B cell (primary cell): Measurements from ENCODE around the gene PTGES2. TPM values are rescaled to one million over a fixed set of nuclear protein-coding genes. Genes with fewer than 3 reads are reported as not detected.
"Not testable (repeated sequence)": the region's sequence is repeated elsewhere in the genome, so short reads cannot be mapped to it uniquely, and the experiment has no call there.

Experiments used
- ATAC-seq: fragments of 200-7000 bp; cut with Tn5 transposase; one replicate; pipeline ENCODE4 v1.10.0; 2021; ENCODE audit warnings: low read depth, mild to moderate bottlenecking, moderate number of reproducible peaks, moderate library complexity
- CTCF ChIA-PET: fragments of 350-600 bp; sonication (Branson Sonifier 250); formaldehyde crosslinking; loops from one replicate; lab custom pipeline; 2021; ENCODE audit warnings: antibody characterized with exemption, inconsistent platforms; lab: Charles Lee
- POLR2A ChIA-PET: fragments of 350-600 bp; sonication (Branson Sonifier 250); formaldehyde crosslinking; loops from one replicate; lab custom pipeline; 2021; ENCODE audit warnings: antibody characterized with exemption; lab: Charles Lee
- DNase-seq: peaks from one replicate; pipeline ENCODE4 v3.0.0; 2013
- H2AFZ ChIP-seq: 2 replicates; pipeline ENCODE4 v1.6.1; 2012; ENCODE audit warnings: mild to moderate bottlenecking, low read depth, low read length; ENCODE audit not compliant: insufficient read depth, poor library complexity, severe bottlenecking
- H3K27ac ChIP-seq, 2 donors: 1 replicate in 1 of 2; 2 replicates in 1 of 2; pipeline ENCODE4 v1.5.1; 2012 to 2013; ENCODE audit warnings: low read length in 2 of 2, mild to moderate bottlenecking in 2 of 2, moderate library complexity in 1 of 2
- H3K27me3 ChIP-seq, 4 experiments: fragments of 200-600 bp in 1 of 4; sonication (generic) in 1 of 4; replicated peaks in 1 of 4; 1 replicate in 2 of 4; 2 replicates in 2 of 4; pipeline versions ENCODE4 v1.6.1 to v1.7.0; 2013 to 2016; ENCODE audit warnings: low read length in 3 of 4, mild to moderate bottlenecking in 2 of 4, mixed read lengths in 1 of 4, moderate library complexity in 1 of 4; ENCODE audit not compliant: insufficient read depth in 4 of 4, control insufficient read depth in 3 of 4; ENCODE audit errors: control extremely low read depth in 1 of 4
- H3K36me3 ChIP-seq, 2 experiments: replicated peaks in 1 of 2; 1 replicate in 1 of 2; 2 replicates in 1 of 2; pipeline versions ENCODE4 v1.6.1 to v1.7.1; 2013; ENCODE audit warnings: low read length in 1 of 2; ENCODE audit not compliant: insufficient read depth in 2 of 2, control insufficient read depth in 1 of 2; ENCODE audit errors: control extremely low read depth in 1 of 2, extremely low read depth in 1 of 2
- H3K4me1 ChIP-seq, 2 donors: fragments of 200-600 bp in 1 of 2; sonication (generic) in 1 of 2; 1 replicate in 1 of 2; 2 replicates in 1 of 2; pipeline versions ENCODE4 v1.5.1 to v1.6.1; 2013 to 2017; ENCODE audit warnings: low read length in 2 of 2; ENCODE audit not compliant: control insufficient read depth in 2 of 2, insufficient read depth in 2 of 2
- H3K4me2 ChIP-seq: replicated peaks from 2 replicates; pipeline ENCODE3; 2012; ENCODE audit warnings: mild to moderate bottlenecking, low read depth, low read length; ENCODE audit not compliant: poor library complexity, severe bottlenecking
- H3K4me3 ChIP-seq, 5 experiments: fragments of 200-600 bp in 1 of 5; sonication (generic) in 1 of 5; 1 replicate in 3 of 5; 2 replicates in 2 of 5; pipeline versions ENCODE4 v1.5.1 to v1.7.0; 2011 to 2016; ENCODE audit warnings: low read length in 4 of 5, mild to moderate bottlenecking in 4 of 5, low read depth in 2 of 5, control low read depth in 1 of 5, moderate library complexity in 1 of 5; ENCODE audit not compliant: insufficient read depth in 1 of 5; ENCODE audit errors: control extremely low read depth in 1 of 5, extremely low read depth in 1 of 5
- H3K79me2 ChIP-seq: fragments of 200-600 bp; sonication (generic); one replicate; pipeline ENCODE4 v1.6.0; 2016; ENCODE audit warnings: low read length; ENCODE audit not compliant: control insufficient read depth, insufficient read depth
- H3K9ac ChIP-seq: fragments of 200-600 bp; sonication (generic); 2 replicates; pipeline ENCODE4 v1.6.1; 2017; ENCODE audit warnings: mild to moderate bottlenecking, low read length, moderate library complexity
- H3K9me3 ChIP-seq, 3 donors: one replicate each; pipeline versions ENCODE4 v1.6.1 to v1.7.1; 2013; ENCODE audit warnings: low read length in 2 of 3; ENCODE audit not compliant: control insufficient read depth in 2 of 3, insufficient read depth in 1 of 3; ENCODE audit errors: control extremely low read depth in 1 of 3
- H4K20me1 ChIP-seq: 2 replicates; pipeline ENCODE4 v1.6.0; 2012; ENCODE audit warnings: mild to moderate bottlenecking, low read length; ENCODE audit not compliant: insufficient read depth, control insufficient read depth, poor library complexity, severe bottlenecking
- H3K27ac Mint-ChIP-seq: one replicate; pipeline ENCODE4 v1.8.0; 2021; ENCODE audit warnings: mixed read lengths
- H3K27me3 Mint-ChIP-seq: one replicate; pipeline ENCODE4 v1.8.0; 2021; ENCODE audit warnings: mixed read lengths
- H3K4me1 Mint-ChIP-seq: one replicate; pipeline ENCODE4 v1.8.0; 2021; ENCODE audit warnings: mixed read lengths
- H3K4me3 Mint-ChIP-seq: one replicate; pipeline ENCODE4 v1.8.0; 2021; ENCODE audit warnings: mixed read lengths
- H3K9me3 Mint-ChIP-seq: one replicate; pipeline ENCODE4 v1.8.0; 2022; ENCODE audit warnings: mixed read lengths; ENCODE audit not compliant: insufficient read depth
- WGBS: methylation state at CpG from one replicate; pipeline ENCODE4 v1.1.5; 2013; ENCODE audit warnings: missing lambda C conversion rate; ENCODE audit not compliant: insufficient coverage; 5-methylcytosine and 5-hydroxymethylcytosine counted together
- intact Hi-C: fragments of 100-400 bp; cut with micrococcal nuclease; formaldehyde crosslinking; loops from one replicate; pipeline ENCODE4 v1.10.0; 2022
- polyA plus RNA-seq: library from polyadenylated mRNA; depleted of rRNA; stranded (reverse); fragments of >200 nt; gene quantifications from 2 replicates; pipeline ENCODE4 v1.2.3, GENCODE V29; 2012
- total RNA-seq, 2 donors: library from RNA; stranded (reverse); fragments of 120-200 nt in 1 of 2; gene quantifications; 1 replicate in 1 of 2; 2 replicates in 1 of 2; pipeline versions ENCODE4 v1.2.3 to v1.2.4, GENCODE V29; 2013 to 2022

The PTGES2 gene
- total and polyA plus RNA-seq, 2 donors (not counting 1 experiment from before 2014, with no cell fraction given), result 77.8 to 113 TPM

DNA sequence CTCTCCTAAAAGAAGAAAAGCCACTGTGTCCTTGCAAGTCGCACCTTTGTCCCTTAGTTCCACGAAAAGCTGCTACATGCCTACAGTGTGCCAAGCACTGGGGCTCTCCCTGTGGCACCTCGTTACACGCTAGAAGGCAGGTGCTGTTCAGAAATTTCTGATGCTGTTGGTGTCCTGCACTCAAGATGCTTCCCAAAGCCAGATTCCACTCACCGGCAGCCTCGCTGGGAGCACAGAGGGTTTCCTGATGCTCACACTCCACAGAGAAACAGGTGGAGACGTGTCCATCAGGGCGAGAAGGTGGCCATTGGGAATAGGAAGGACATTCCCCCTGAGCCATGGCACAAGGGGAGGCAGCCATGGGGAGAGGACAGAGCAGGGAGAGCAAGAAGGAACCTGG is 3.8 kb upstream of the PTGES2 start:
- H3K27ac Mint-ChIP-seq, H3K9me3 Mint-ChIP-seq, H3K9ac ChIP-seq, H3K27ac ChIP-seq, H3K36me3 ChIP-seq, H3K27me3 ChIP-seq, ATAC-seq, H3K4me3 ChIP-seq, H3K9me3 ChIP-seq, H3K4me2 ChIP-seq, H3K4me3 Mint-ChIP-seq, H4K20me1 ChIP-seq, POLR2A ChIA-PET, intact Hi-C loops, DNase-seq, H2AFZ ChIP-seq: not testable (repeated sequence)
- peaks cover 13 to 19% of the 10 kb centered on the region in 2 donors for H3K4me1 ChIP-seq
- H3K79me2 ChIP-seq, result peaks cover 10% of the 10 kb centered on the region
- Mint-ChIP-seq H3K27me3 (peaks cover 25% of the 10 kb centered on the region), H3K4me1 (peaks cover 18% of the 10 kb centered on the region)
- CTCF ChIA-PET, result interaction anchor here (1.3 kb wide), 1 partner anchor 16 kb away, joined by 3 read pairs; no protein-coding TSS in a partner anchor
- 96% methylated on average over 5 of the region's 8 CpGs for WGBS

DNA sequence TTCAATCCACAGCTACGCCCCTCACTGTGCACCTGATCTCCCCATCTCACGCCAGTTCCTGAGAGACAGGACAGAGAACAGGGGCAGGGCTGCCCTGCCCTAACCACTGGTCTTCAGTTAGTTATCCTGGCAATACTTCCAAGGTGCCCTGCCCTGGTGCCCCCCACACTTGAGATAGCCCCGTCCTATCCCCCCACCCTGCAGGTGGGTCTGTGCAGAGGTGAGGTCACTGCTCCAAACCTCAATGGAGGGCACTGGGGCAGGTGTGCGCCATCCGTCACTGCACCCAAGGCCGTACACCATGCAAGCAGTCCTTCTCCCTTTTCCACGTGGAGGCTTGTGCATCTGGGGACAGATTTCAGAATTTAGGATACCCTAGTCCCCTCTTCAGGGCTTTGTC is 3.1 kb upstream of the PTGES2 start:
- H3K27ac Mint-ChIP-seq, result not testable (repeated sequence)

More for the DNA sequence above, 3.1 kb upstream of the PTGES2 start:
- H3K9me3 ChIP-seq, H3K4me3 ChIP-seq, DNase-seq, ATAC-seq, intact Hi-C loops, H3K4me3 Mint-ChIP-seq, H3K36me3 ChIP-seq, H4K20me1 ChIP-seq, H3K4me2 ChIP-seq, CTCF ChIA-PET, POLR2A ChIA-PET, H2AFZ ChIP-seq, H3K9ac ChIP-seq, H3K27me3 ChIP-seq, H3K9me3 Mint-ChIP-seq, H3K27ac ChIP-seq: not testable (repeated sequence)
- H3K4me1 Mint-ChIP-seq, result peaks cover 25% of the 10 kb centered on the region
- H3K79me2 ChIP-seq, result peaks cover 17% of the 10 kb centered on the region
- H3K27me3 Mint-ChIP-seq, result peaks cover 21% of the 10 kb centered on the region
- peaks cover 20 to 26% of the 10 kb centered on the region in 2 donors for H3K4me1 ChIP-seq
- WGBS, result 71% methylated on average over 6 of the region's 7 CpGs
